ENCODE measurements around the gene FLAD1. TPM values are rescaled to one million over a fixed set of nuclear protein-coding genes. Genes with fewer than 3 reads are reported as not detected.
A peak's percentile ranks its signal among the peaks of the same experiment; 100 is the strongest.
"Not testable (repeated sequence)": the region's sequence is repeated elsewhere in the genome, so short reads cannot be mapped to it uniquely, and the experiment has no call there.

The FLAD1 gene
- total RNA-seq, 4 donors from 2014 or later = 26.6 to 36.8 (median 31.7) TPM

GRCh38 chr1:154983776-154984466 is 777 bp downstream of the FLAD1 start:
- DNase-seq (no peak), ATAC-seq (no peak)
- Histone ChIP-seq H3K9me3 (no peaks in the 10 kb centered on the region), H3K27me3 (no peaks in the 10 kb centered on the region), H3K4me1 (peaks cover 14 to 29% of the 10 kb centered on the region in 2 donors), H3K4me3 (peak overlapping the region; percentile 83 to 86 (median 84)), H3K27ac (peak overlapping the region; percentile 78 to 91 (median 89)), H3K36me3 (peaks cover 0 to 16% of the 10 kb centered on the region in 2 donors)
- TF ChIP-seq POLR2A (IDR thresholded peaks at IDR 0.05) (no peak), CTCF (IDR thresholded peaks at IDR 0.05 in 4 of 5, conservative IDR thresholded peaks at IDR 0.05 in 1 of 5) (no peak)
- in situ Hi-C loops (cut with MboI; ENCODE audit: low sequenced_read_pairs in 4 of 4) (no loop called here), intact Hi-C loops (cut with DNase I; ENCODE audit: low total_unique reads) (loop anchor here (1.0 to 2.0 kb wide), 2 partner anchors 10 to 17 kb away; partner anchors contain the start of gene CKS1B)

GRCh38 chr1:154986736-154987135 is 3.6 kb downstream of the FLAD1 start:
- H3K27ac ChIP-seq = peak overlapping the region in 1 of 4 donors; percentile 6
- ATAC-seq; in situ Hi-C loops (cut with MboI; ENCODE audit: low sequenced_read_pairs in 4 of 4); H3K9me3 ChIP-seq; H3K27me3 ChIP-seq; intact Hi-C loops (cut with DNase I; ENCODE audit: low total_unique reads); H3K4me3 ChIP-seq; DNase-seq: not testable (repeated sequence)
- peaks cover 14 to 31% of the 10 kb centered on the region in 2 donors for H3K4me1 ChIP-seq
- peaks cover 0 to 33% of the 10 kb centered on the region in 2 donors for H3K36me3 ChIP-seq

- ATAC-seq (no peak), DNase-seq (peak in 1 of 2 donors; percentile 38)
- H3K27me3 ChIP-seq = no peaks in the 10 kb centered on the region
- TF ChIP-seq CTCF (IDR thresholded peaks at IDR 0.05 in 4 of 5, conservative IDR thresholded peaks at IDR 0.05 in 1 of 5) = no peak
- TF ChIP-seq POLR2A (IDR thresholded peaks at IDR 0.05) = no peak
- peak overlapping the region in 1 of 4 donors; percentile 6 for H3K27ac ChIP-seq
- in situ Hi-C loops (cut with MboI; ENCODE audit: low sequenced_read_pairs in 4 of 4) (no loop called here), intact Hi-C loops (cut with DNase I; ENCODE audit: low total_unique reads) (no loop called here)
- no peaks in the 10 kb centered on the region for H3K9me3 ChIP-seq
- peaks cover 0 to 33% of the 10 kb centered on the region in 2 donors for H3K36me3 ChIP-seq
- no peak overlapping the region for H3K4me3 ChIP-seq
- H3K4me1 ChIP-seq = peaks cover 12 to 29% of the 10 kb centered on the region in 2 donors
Measured at GRCh38 chr1:154987326-154987725, 4.2 kb downstream of the FLAD1 start.

GRCh38 chr1:154988058-154988954 is 5.2 kb downstream of the FLAD1 start:
- DNase-seq = no peak
- H3K4me3 ChIP-seq = no peak overlapping the region
- H3K4me1 ChIP-seq = peaks cover 7 to 24% of the 10 kb centered on the region in 2 donors
- in situ Hi-C loops (cut with MboI; ENCODE audit: low sequenced_read_pairs in 4 of 4) (no loop called here), intact Hi-C loops (cut with DNase I; ENCODE audit: low total_unique reads) (no loop called here)
- ATAC-seq = no peak
- H3K27me3 ChIP-seq = no peaks in the 10 kb centered on the region
- no peak overlapping the region for H3K27ac ChIP-seq
- H3K36me3 ChIP-seq = peaks cover 0 to 33% of the 10 kb centered on the region in 2 donors
- no peaks in the 10 kb centered on the region for H3K9me3 ChIP-seq
- no peak for TF ChIP-seq CTCF (IDR thresholded peaks at IDR 0.05 in 4 of 5, conservative IDR thresholded peaks at IDR 0.05 in 1 of 5)
- no peak for TF ChIP-seq POLR2A (IDR thresholded peaks at IDR 0.05)

Measured in gastrocnemius medialis (tissue), 4 donors.